Uterine smooth muscle cell (primary cell): ENCODE results near the gene PPRC1. TPM values are rescaled to one million over a fixed set of nuclear protein-coding genes. Genes with fewer than 3 reads are reported as not detected.

Experiments used
- total RNA-seq: library from RNA; depleted of rRNA; stranded (reverse); fragments of >200 nt; gene quantifications from 2 replicates; pipeline ENCODE4 v1.2.3, GENCODE V29; 2014

PPRC1 gene
- total RNA-seq: 13.1 and 17.6 TPM in 2 replicates

GRCh38 chr10:102132563-102133372 lies at the start of gene PPRC1:
TSS of gene PPRC1 (plus strand) at chr10:102133040. CDS start at chr10:102133069, 29 bp downstream.

GRCh38 chr10:102120142-102120990 lies 12.5 kb upstream of the PPRC1 start, which contains the start of gene LDB1:
TSS of gene LDB1 (minus strand) at chr10:102120368. CDS start at chr10:102120110, 258 bp downstream.

GRCh38 chr10:102151774-102152544 lies 19.1 kb downstream of the PPRC1 start, which contains the start of gene NOLC1:
TSS of gene NOLC1 (plus strand) at chr10:102152389. CDS start at chr10:102152411, 22 bp downstream.

Other genes starting within 250 kb of the PPRC1 start
- gene ARMH3, start 76.9 kb upstream of the PPRC1 start, total RNA-seq: 10.7 and 13.2 TPM in 2 replicates
- gene HPS6, start 67.7 kb upstream of the PPRC1 start, total RNA-seq: 40.9 and 51.7 TPM in 2 replicates
- 28.4 and 37.0 TPM in 2 replicates for gene LDB1, start 12.7 kb upstream of the PPRC1 start, total RNA-seq
- 27.4 and 35.1 TPM in 2 replicates for gene NOLC1, start 19.3 kb downstream of the PPRC1 start, total RNA-seq
- gene ELOVL3, start 93.3 kb downstream of the PPRC1 start, total RNA-seq: 0.12 TPM in 1 of 2 replicates, not detected in the other
- not detected in 2 replicates for gene PITX3, start 108.5 kb downstream of the PPRC1 start, total RNA-seq
- 28.8 and 32.1 TPM in 2 replicates for gene GBF1, start 112.5 kb downstream of the PPRC1 start, total RNA-seq